ENCODE measurements around the gene C12orf76.

Gene C12orf76

DNA sequence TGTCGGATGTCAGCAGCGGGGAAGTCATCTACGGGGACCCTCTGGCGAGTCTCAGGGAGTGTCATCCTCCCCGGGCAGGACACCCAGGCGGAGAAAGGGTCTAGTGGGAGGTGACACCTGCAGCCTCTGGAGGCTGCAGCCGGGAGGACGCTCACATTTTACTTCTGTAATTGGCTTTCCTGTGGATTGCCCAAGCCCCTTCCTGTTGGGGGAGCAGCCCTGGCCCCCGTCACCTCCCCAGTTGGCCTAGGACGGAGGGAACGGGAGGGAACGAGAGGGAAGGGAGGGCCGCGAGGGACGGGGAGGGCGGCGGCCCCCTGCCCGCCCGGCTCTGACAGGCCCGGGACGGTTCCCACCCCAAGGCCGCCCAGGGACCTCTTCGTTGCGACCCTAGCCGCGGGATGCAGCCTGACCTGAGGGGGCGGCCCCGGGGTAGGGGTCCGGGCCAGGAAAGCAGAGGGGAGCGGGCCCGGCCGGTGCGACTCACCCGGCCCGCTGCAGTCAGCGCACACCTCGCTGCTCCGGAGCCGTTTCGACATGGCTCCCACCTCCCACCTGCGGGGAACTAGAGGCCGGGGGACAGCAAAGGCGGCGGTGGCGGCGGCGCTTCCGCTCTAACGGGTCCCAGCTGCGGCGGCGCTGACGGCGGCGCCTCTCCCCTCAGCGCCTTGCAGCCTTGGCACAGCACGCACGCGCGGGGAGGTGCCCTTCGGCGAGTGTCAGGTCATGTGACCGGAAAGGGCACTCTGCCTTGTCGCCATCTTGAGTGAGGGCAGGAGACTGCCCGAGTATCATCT lies 52.4 kb downstream of the C12orf76 start, which contains the start of gene GIT2:
TSS of gene GIT2 (minus strand) at position 683 of the 797 bp plus-strand sequence. CDS start at position 539, 144 bp downstream.
- peak; percentile 84 for DNase-seq

DNA sequence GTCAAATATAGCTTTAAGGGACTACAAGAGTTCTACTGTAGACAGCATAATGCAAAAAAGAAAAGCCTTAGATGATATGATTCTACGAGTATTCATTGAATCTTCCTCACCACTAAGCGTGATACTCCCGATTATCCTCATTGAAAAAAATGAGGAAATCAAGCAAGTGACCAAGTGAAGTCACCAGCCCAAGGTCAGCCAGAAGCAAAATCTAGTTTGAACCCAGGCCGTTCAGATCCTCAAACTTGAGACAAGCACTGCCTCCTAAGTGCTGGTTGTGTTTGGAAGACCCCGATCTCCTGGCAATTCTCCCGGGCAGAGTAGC lies 53.0 kb downstream of the C12orf76 start:
- no peak for DNase-seq

- DNase-seq = no peak
These were observed 53.7 kb downstream of the C12orf76 start for GRCh38 chr12:109994401-109995175.

DNA sequence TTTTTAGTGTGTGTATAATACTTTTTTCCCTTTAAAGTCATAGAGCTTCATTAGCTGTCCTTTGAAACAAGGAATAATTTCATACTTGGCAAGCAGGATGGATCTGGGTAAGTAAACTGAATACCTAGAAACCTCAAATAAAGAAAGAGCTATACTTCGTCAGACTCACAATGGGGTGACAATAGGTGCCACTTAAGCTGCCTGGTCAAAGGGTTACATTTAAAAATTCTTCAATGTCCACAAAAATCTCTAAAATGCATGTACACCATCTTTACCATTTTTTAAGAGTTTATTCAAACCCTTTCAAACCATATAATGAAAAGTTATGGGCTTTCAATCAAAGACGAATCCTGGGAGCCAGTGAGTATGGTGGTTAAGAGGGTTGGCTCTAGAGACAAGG lies 55.2 kb downstream of the C12orf76 start:
- no peak for DNase-seq

- DNase-seq = no peak
These were observed 56.7 kb downstream of the C12orf76 start for GRCh38 chr12:109991586-109991985.
